ENCODE data around the gene CCDC88B.

Gene CCDC88B

DNA sequence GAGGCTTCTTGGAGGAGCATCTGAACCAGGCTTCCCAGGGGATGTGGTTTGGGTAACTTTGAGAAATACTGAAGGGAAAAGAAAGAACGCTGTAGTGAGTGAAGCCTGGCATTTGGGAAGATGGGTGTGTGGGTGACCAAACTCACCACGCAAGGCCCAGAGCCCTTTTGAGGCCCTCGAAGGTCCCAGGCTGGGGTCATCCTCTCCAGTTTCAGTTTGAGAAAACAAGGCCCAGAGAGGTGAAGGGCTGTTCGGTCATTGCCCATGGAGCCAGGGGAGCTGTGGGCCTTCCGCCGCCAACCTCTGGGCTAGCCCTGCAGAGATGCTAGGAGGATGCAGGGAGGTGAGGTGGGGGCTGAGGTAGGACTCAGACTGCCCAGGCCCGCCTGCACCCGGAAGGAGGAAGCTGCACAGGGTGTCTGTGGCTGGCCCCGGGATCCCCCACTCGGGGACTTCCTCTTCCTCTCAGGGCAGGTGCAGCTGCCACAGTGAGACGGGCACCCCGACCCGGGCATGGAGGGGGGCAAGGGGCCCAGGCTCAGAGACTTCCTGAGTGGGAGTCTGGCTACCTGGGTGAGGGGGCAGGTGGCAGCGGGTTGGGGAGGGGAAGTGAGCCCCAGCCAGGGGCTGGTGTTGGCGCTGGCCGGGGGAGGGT is at the start of gene CCDC88B:
Gene CCDC88B, plus strand, starts transcription at position 451 of the 655 bp plus-strand sequence. Its CDS starts 63 bp downstream, at position 514.
- peak; percentile 65 for DNase-seq (ENCODE audit: low read depth, low spot score)

DNA sequence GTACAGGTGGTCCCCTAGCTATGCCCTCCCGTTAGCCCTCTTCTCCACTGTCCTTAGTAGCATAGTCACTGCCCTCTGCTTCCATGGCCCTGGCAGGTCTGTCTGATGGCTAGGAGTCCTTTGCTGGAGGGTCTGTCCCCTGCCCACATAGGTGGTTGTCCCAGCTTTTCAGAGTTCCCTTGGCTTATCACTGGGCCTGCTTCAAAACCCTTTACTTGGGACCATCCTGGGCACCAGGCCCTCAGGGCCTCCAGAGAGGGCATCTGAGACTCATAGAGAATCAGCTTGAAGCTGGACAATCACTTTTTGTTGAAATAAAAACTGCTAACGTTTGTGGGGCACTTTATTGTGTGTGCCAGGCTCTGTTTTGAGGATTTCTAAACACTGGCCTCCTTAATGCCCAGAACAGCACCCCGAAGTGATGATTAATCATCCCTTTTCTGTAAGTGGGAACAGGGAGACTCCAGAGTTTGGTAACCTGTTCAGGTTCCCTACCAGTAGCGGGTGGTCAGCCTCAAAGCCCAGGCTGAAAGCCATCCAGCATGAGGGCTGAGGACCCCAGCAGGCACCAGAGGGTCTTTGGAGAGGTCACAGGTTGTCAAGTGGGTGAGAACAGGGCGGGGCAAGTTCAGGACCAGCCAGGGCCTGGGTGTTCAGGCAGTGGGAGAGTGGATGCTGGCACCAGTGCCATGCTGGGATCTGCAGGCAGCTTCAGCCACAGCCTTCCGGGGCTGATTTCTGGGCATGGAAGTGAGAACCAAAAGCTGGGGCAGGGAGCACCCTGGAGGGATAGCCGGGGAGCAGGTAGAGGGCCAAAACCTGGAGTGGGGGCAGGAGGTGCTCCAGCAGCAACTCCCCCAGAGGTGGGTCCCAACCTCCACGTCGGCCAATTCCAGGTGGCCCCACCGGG is 49.4 kb upstream of the CCDC88B start:
- no peak for DNase-seq (ENCODE audit: low read depth, low spot score)

DNA sequence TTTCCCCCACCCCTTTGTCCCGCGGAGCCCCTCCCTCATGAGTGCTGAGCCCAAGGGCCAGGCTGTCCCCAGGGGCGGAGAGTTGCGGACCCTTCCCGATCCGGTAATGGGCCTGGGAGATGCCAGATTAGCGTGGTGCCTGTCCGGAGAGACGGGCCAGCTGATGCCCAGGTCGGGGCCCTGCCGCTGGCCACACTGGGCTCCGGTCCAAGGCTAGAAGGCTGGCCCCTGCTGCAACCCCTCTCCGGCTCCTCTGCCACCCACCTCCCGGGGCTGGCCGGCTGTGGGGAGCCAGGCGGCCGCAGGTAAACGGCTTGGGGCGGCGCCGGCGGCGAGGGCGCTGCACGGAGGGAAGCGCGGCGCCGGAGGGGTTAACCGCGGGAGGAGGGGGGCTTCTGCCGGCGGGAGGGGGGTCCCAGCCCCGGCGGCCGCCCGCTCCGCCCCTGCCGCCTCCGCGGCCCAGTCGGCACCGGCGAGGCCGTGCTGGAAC is 48.7 kb upstream of the CCDC88B start, which contains the start of gene KCNK4:
Gene KCNK4, plus strand, starts transcription at position 41 of the 490 bp plus-strand sequence. CDS start 1,717 bp downstream, outside the sequence.
- no peak for DNase-seq (ENCODE audit: low read depth, low spot score)

DNA sequence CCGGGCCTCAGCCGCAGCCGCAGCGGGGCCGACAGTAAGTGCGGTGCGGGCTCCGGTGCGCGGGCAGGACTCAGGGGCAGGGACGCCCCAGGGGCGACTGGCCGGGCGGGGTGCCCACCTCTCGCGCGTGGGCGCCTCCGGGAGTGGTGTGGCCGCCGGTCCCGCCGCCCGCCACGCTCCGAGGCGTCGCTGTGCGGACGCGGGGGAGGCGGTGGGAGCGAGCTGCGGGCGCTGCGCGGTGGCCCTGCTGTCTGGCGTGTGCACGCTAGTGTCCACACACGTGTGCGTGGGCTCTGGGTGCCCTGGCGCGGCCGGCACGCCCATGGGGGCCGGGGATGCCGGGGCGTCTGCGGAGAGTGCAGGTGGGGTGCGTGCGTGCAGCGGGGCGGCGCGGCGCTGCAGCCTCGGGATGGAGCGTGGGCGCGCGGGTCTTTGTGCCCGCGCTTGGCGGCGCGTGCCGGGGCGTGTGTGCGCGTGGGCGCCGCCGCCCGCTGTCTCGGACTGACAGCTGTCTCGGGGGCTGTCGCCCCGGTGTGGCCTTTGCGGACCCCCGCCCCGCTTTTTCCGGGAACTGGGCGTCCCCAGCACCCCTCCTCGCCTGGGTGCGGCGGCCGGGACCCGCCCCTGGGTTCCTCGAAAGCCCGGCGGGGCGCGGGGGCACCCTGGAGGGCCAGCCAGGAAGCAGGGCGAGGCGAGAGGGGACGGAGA is 48.1 kb upstream of the CCDC88B start:
- no peak for DNase-seq (ENCODE audit: low read depth, low spot score)

GRCh38 chr11:64292460-64293254 is 47.3 kb upstream of the CCDC88B start:
- no peak for DNase-seq (ENCODE audit: low read depth, low spot score)

DNA sequence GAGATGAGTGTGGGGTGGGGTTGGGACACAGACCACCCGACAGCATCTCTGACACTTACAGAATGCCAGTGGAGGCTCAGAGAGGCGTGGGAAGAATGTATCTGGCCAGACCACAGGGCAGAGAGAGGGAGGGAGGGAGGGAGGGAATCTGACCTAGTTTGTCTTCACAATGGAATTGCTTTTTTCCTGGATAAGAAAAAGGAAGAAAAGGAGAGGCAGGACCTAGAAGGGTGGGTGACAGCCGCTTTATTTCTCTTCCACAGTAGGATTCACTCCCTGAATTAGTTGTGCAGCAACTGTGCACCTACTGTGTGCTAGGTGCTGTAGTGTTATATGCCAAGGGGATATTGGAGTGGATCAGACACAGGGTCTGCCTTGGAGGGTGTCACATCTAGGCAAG is 45.2 kb upstream of the CCDC88B start:
- no peak for DNase-seq (ENCODE audit: low read depth, low spot score)

DNA sequence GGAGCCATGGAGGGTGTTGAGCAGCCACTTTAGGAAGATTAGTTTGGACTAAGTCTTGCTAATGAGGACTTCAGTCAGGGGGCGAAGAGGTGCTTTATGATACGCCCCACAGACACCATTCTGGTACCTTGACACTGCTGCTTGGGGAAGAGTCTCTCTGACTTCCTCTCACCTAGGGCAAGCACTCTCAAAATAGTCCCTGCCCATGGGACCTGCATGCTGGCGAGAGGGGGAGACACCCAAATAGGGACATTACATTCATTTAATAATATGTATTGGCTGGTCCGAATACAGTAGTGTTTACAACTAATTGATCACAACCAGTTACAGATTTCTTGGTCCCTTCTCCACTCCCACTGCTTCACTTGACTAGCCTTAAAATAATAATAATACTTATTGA is 44.2 kb upstream of the CCDC88B start:
- no peak for DNase-seq (ENCODE audit: low read depth, low spot score)

DNA sequence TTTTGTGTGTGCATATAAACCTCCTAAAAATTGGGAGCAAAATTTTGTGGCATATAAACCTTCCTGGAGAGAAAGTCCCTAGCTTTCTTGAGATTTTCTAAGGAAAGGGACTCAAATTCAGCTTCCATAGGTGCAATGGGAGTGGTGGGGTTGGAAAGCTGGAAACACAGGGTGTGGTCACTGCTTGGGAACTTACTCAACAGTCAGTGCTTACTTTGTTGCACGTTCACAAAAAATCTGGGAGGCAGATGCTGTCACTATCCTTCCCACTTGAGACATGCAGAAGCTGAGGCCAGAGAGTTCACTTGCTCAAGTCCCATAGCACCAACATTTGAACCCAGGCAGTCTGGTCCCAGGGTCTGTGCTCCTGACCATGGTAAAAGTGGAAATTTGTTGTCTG is 43.8 kb upstream of the CCDC88B start:
- no peak for DNase-seq (ENCODE audit: low read depth, low spot score)

- no peak for DNase-seq (ENCODE audit: low read depth, low spot score)
These were observed 42.9 kb upstream of the CCDC88B start for GRCh38 chr11:64296830-64297698.

DNA sequence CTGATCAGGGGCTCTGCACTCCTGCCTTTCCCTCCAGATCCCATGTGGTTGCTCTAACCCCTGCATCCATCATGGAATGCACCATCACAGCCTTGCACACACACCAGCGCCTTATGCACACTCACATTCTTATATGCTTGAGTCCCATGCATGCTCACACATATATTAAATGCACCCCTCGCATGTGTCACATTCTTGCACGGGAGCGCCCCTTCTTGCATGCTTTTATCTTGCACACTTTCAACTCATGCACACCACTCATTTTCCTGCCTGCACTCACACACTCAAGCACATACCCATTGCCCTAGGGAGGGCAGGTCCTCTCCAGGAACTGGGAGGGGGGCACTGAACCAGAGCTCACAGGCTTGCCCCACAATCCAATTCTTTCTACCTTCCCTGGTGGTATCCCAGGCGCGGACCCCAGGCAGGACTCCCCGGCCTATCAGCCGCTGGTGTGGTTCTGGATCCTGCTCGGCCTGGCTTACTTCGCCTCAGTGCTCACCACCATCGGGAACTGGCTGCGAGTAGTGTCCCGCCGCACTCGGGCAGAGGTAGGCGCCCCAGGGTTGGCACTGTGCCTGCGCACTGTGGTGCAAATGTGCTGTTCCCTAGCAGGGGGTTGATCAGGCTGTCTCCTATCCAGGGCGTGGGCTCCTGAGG is 42.2 kb upstream of the CCDC88B start:
- no peak for DNase-seq (ENCODE audit: low read depth, low spot score)

GRCh38 chr11:64298966-64299846 is 40.8 kb upstream of the CCDC88B start:
- no peak for DNase-seq (ENCODE audit: low read depth, low spot score)

- no peak for DNase-seq (ENCODE audit: low read depth, low spot score)
These were observed 40.0 kb upstream of the CCDC88B start, which contains the start of gene CATSPERZ for GRCh38 chr11:64299847-64300648. CATSPERZ (plus strand) TSS chr11:64300358; CDS start chr11:64300411, 53 bp downstream.

DNA sequence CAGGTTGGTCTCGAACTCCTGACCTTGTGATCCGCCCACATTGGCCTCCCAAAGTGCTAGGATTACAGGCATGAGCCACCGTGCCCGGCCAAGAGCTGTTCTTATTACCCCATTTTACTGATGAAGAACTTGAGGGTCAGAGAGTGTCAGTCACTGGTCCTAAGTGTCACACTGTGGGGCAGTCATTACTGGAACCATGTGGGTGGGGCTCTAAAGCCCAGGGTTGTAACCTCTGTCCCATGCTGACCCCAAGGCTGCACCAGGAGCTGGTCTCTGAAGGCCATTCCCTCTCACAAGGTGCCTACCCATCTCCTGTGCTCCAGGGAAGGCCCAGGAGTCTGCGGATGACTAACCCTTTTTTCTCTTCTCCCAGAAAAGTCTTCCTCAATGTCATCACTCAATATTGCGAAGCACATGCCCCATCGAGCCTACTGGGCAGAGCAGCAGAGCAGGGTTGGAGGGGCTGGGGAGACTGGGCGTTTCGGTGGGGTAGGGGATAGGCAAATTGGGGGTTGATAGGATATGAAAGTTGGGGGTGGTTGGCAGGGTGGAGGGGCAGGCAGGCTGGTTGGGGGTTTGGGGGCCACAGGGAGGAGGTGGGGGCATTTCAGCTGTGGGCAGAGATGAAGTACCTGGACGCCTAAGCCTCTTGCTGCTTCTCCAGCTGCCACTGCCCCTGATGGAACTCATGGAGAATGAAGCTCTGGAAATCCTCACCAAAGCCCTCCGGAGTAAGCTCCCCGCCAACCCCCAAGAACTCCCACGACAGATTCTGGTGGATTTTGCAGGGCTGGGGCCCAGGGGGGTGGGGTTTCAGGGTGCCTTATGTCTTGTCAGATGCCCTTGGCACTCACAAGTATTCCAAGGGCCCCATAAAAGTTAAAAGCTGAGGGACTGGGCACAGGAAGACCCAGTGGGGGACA is 36.6 kb upstream of the CCDC88B start:
- DNase-seq (ENCODE audit: low read depth, low spot score) = no peak

GRCh38 chr11:64304032-64304315 is 36.0 kb upstream of the CCDC88B start:
- no peak for DNase-seq (ENCODE audit: low read depth, low spot score)

- DNase-seq (ENCODE audit: low read depth, low spot score) = peak; percentile 91
These were observed 35.5 kb upstream of the CCDC88B start for GRCh38 chr11:64304316-64305072.

DNA sequence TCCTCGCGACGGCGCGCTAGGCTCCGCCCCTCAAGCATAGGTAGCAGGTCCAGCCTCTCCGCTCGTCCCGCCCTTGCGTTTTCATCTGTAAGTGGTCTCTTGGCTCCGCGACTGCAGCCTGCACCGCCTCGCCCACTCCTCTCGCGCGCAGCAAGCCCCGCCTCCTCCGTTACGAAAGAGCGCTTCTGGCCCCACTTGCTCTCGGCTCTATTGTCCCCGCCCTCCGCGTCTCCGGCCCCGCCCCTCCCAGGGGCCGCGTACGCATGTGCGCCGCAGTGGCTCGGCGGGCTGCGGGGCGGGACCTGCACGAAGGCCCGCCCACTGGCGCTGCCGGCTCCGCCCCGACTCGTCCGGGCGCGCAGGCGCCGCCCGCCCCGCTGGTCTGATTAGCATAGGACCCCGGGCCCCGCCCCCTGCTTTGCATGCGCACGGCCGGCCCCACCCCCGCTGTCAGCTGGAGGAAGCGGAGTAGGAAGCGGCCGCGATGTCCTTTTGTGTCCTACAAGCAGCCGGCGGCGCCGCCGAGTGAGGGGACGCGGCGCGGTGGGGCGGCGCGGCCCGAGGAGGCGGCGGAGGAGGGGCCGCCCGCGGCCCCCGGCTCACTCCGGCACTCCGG is 34.8 kb upstream of the CCDC88B start, which contains the start of gene ESRRA:
Gene ESRRA, plus strand, starts transcription at position 450 of the 616 bp plus-strand sequence. CDS start 1,656 bp downstream, outside the sequence.
- DNase-seq (ENCODE audit: low read depth, low spot score) = peak; percentile 99
